ENCODE data around the gene PPP1R1B.

Gene PPP1R1B

GRCh38 chr17:39593371-39593770 is 33.4 kb upstream of the PPP1R1B start:
- no peak overlapping the region for H3K9ac ChIP-seq (ENCODE audit: low read depth in 1 of 2, low read length in 2 of 2)
- H3K4me1 ChIP-seq (ENCODE audit: control insufficient read depth in 1 of 2, insufficient read depth in 2 of 2, low read length in 2 of 2), result no peaks in the 10 kb centered on the region
- peaks cover 37 to 39% of the 10 kb centered on the region in 2 donors for H3K27me3 ChIP-seq (ENCODE audit: control insufficient read depth in 1 of 2, insufficient read depth in 2 of 2, low read length in 2 of 2)
- H3K36me3 ChIP-seq (ENCODE audit: control insufficient read depth in 1 of 2, insufficient read depth in 2 of 2, low read length in 2 of 2), result no peaks in the 10 kb centered on the region
- no peak overlapping the region for H3K4me3 ChIP-seq (ENCODE audit: low read depth in 1 of 2, low read length in 2 of 2)
- no peak overlapping the region for H3K27ac ChIP-seq (ENCODE audit: low read depth, low read length)
- no peaks in the 10 kb centered on the region for H3K9me3 ChIP-seq (ENCODE audit: control insufficient read depth in 1 of 2, low read length in 2 of 2)

- Histone ChIP-seq H3K4me1 (ENCODE audit: control insufficient read depth in 1 of 2, insufficient read depth in 2 of 2, low read length in 2 of 2) (peaks cover 0 to 7% of the 10 kb centered on the region in 2 donors), H3K4me3 (ENCODE audit: low read depth in 1 of 2, low read length in 2 of 2) (no peak overlapping the region), H3K9ac (ENCODE audit: low read depth in 1 of 2, low read length in 2 of 2) (no peak overlapping the region), H3K36me3 (ENCODE audit: control insufficient read depth in 1 of 2, insufficient read depth in 2 of 2, low read length in 2 of 2) (no peaks in the 10 kb centered on the region), H3K27ac (ENCODE audit: low read depth, low read length) (no peak overlapping the region), H3K9me3 (ENCODE audit: control insufficient read depth in 1 of 2, low read length in 2 of 2) (no peaks in the 10 kb centered on the region), H3K27me3 (ENCODE audit: control insufficient read depth in 1 of 2, insufficient read depth in 2 of 2, low read length in 2 of 2) (peaks cover 56 to 58% of the 10 kb centered on the region in 2 donors)
Measured at GRCh38 chr17:39595294-39595693, 31.5 kb upstream of the PPP1R1B start.

GRCh38 chr17:39595928-39596510 is 30.7 kb upstream of the PPP1R1B start:
- no peak overlapping the region for H3K4me3 ChIP-seq (ENCODE audit: low read depth in 1 of 2, low read length in 2 of 2)
- H3K27me3 ChIP-seq (ENCODE audit: control insufficient read depth in 1 of 2, insufficient read depth in 2 of 2, low read length in 2 of 2), result peaks cover 63 to 65% of the 10 kb centered on the region in 2 donors
- H3K9ac ChIP-seq (ENCODE audit: low read depth in 1 of 2, low read length in 2 of 2), result no peak overlapping the region
- H3K4me1 ChIP-seq (ENCODE audit: control insufficient read depth in 1 of 2, insufficient read depth in 2 of 2, low read length in 2 of 2), result peaks cover 0 to 7% of the 10 kb centered on the region in 2 donors
- no peak overlapping the region for H3K27ac ChIP-seq (ENCODE audit: low read depth, low read length)
- no peaks in the 10 kb centered on the region for H3K36me3 ChIP-seq (ENCODE audit: control insufficient read depth in 1 of 2, insufficient read depth in 2 of 2, low read length in 2 of 2)
- H3K9me3 ChIP-seq (ENCODE audit: control insufficient read depth in 1 of 2, low read length in 2 of 2), result no peaks in the 10 kb centered on the region

- Histone ChIP-seq H3K9ac (ENCODE audit: low read depth in 1 of 2, low read length in 2 of 2) (no peak overlapping the region), H3K4me3 (ENCODE audit: low read depth in 1 of 2, low read length in 2 of 2) (no peak overlapping the region), H3K36me3 (ENCODE audit: control insufficient read depth in 1 of 2, insufficient read depth in 2 of 2, low read length in 2 of 2) (no peaks in the 10 kb centered on the region), H3K9me3 (ENCODE audit: control insufficient read depth in 1 of 2, low read length in 2 of 2) (no peaks in the 10 kb centered on the region), H3K27me3 (ENCODE audit: control insufficient read depth in 1 of 2, insufficient read depth in 2 of 2, low read length in 2 of 2) (peaks cover 66 to 72% of the 10 kb centered on the region in 2 donors), H3K4me1 (ENCODE audit: control insufficient read depth in 1 of 2, insufficient read depth in 2 of 2, low read length in 2 of 2) (peaks cover 0 to 7% of the 10 kb centered on the region in 2 donors), H3K27ac (ENCODE audit: low read depth, low read length) (no peak overlapping the region)
Measured at GRCh38 chr17:39596543-39597267, 30.0 kb upstream of the PPP1R1B start.

GRCh38 chr17:39597372-39598046 is 29.2 kb upstream of the PPP1R1B start:
- Histone ChIP-seq H3K27ac (ENCODE audit: low read depth, low read length) (no peak overlapping the region), H3K9me3 (ENCODE audit: control insufficient read depth in 1 of 2, low read length in 2 of 2) (no peaks in the 10 kb centered on the region), H3K4me3 (ENCODE audit: low read depth in 1 of 2, low read length in 2 of 2) (no peak overlapping the region), H3K4me1 (ENCODE audit: control insufficient read depth in 1 of 2, insufficient read depth in 2 of 2, low read length in 2 of 2) (peaks cover 0 to 7% of the 10 kb centered on the region in 2 donors), H3K36me3 (ENCODE audit: control insufficient read depth in 1 of 2, insufficient read depth in 2 of 2, low read length in 2 of 2) (no peaks in the 10 kb centered on the region), H3K27me3 (ENCODE audit: control insufficient read depth in 1 of 2, insufficient read depth in 2 of 2, low read length in 2 of 2) (peaks cover 74 to 80% of the 10 kb centered on the region in 2 donors), H3K9ac (ENCODE audit: low read depth in 1 of 2, low read length in 2 of 2) (no peak overlapping the region)

GRCh38 chr17:39598047-39598481 is 28.7 kb upstream of the PPP1R1B start:
- H3K9me3 ChIP-seq (ENCODE audit: control insufficient read depth in 1 of 2, low read length in 2 of 2), result no peaks in the 10 kb centered on the region
- H3K27ac ChIP-seq (ENCODE audit: low read depth, low read length), result no peak overlapping the region
- H3K27me3 ChIP-seq (ENCODE audit: control insufficient read depth in 1 of 2, insufficient read depth in 2 of 2, low read length in 2 of 2), result peaks cover 80 to 86% of the 10 kb centered on the region in 2 donors
- H3K36me3 ChIP-seq (ENCODE audit: control insufficient read depth in 1 of 2, insufficient read depth in 2 of 2, low read length in 2 of 2), result no peaks in the 10 kb centered on the region
- H3K4me1 ChIP-seq (ENCODE audit: control insufficient read depth in 1 of 2, insufficient read depth in 2 of 2, low read length in 2 of 2), result peaks cover 0 to 7% of the 10 kb centered on the region in 2 donors
- H3K4me3 ChIP-seq (ENCODE audit: low read depth in 1 of 2, low read length in 2 of 2), result no peak overlapping the region
- H3K9ac ChIP-seq (ENCODE audit: low read depth in 1 of 2, low read length in 2 of 2), result no peak overlapping the region

GRCh38 chr17:39598630-39599003 is 28.1 kb upstream of the PPP1R1B start:
- peaks cover 0 to 7% of the 10 kb centered on the region in 2 donors for H3K4me1 ChIP-seq (ENCODE audit: control insufficient read depth in 1 of 2, insufficient read depth in 2 of 2, low read length in 2 of 2)
- H3K9ac ChIP-seq (ENCODE audit: low read depth in 1 of 2, low read length in 2 of 2), result no peak overlapping the region
- no peak overlapping the region for H3K4me3 ChIP-seq (ENCODE audit: low read depth in 1 of 2, low read length in 2 of 2)
- no peaks in the 10 kb centered on the region for H3K36me3 ChIP-seq (ENCODE audit: control insufficient read depth in 1 of 2, insufficient read depth in 2 of 2, low read length in 2 of 2)
- no peaks in the 10 kb centered on the region for H3K9me3 ChIP-seq (ENCODE audit: control insufficient read depth in 1 of 2, low read length in 2 of 2)
- H3K27me3 ChIP-seq (ENCODE audit: control insufficient read depth in 1 of 2, insufficient read depth in 2 of 2, low read length in 2 of 2), result peaks cover 83 to 91% of the 10 kb centered on the region in 2 donors
- H3K27ac ChIP-seq (ENCODE audit: low read depth, low read length), result no peak overlapping the region

- Histone ChIP-seq H3K4me1 (ENCODE audit: control insufficient read depth in 1 of 2, insufficient read depth in 2 of 2, low read length in 2 of 2) (peaks cover 0 to 7% of the 10 kb centered on the region in 2 donors), H3K9me3 (ENCODE audit: control insufficient read depth in 1 of 2, low read length in 2 of 2) (no peaks in the 10 kb centered on the region), H3K4me3 (ENCODE audit: low read depth in 1 of 2, low read length in 2 of 2) (no peak overlapping the region), H3K27me3 (ENCODE audit: control insufficient read depth in 1 of 2, insufficient read depth in 2 of 2, low read length in 2 of 2) (peaks cover 88 to 97% of the 10 kb centered on the region in 2 donors), H3K36me3 (ENCODE audit: control insufficient read depth in 1 of 2, insufficient read depth in 2 of 2, low read length in 2 of 2) (no peaks in the 10 kb centered on the region), H3K27ac (ENCODE audit: low read depth, low read length) (no peak overlapping the region), H3K9ac (ENCODE audit: low read depth in 1 of 2, low read length in 2 of 2) (no peak overlapping the region)
Measured at GRCh38 chr17:39599004-39599664, 27.6 kb upstream of the PPP1R1B start.

- H3K4me3 ChIP-seq (ENCODE audit: low read depth in 1 of 2, low read length in 2 of 2), result no peak overlapping the region
Measured at GRCh38 chr17:39599665-39600231, 27.0 kb upstream of the PPP1R1B start.

More at GRCh38 chr17:39599665-39600231, 27.0 kb upstream of the PPP1R1B start:
- H3K9me3 ChIP-seq (ENCODE audit: control insufficient read depth in 1 of 2, low read length in 2 of 2), result no peaks in the 10 kb centered on the region
- no peaks in the 10 kb centered on the region for H3K36me3 ChIP-seq (ENCODE audit: control insufficient read depth in 1 of 2, insufficient read depth in 2 of 2, low read length in 2 of 2)
- peaks cover 90 to 98% of the 10 kb centered on the region in 2 donors for H3K27me3 ChIP-seq (ENCODE audit: control insufficient read depth in 1 of 2, insufficient read depth in 2 of 2, low read length in 2 of 2)
- peaks cover 0 to 7% of the 10 kb centered on the region in 2 donors for H3K4me1 ChIP-seq (ENCODE audit: control insufficient read depth in 1 of 2, insufficient read depth in 2 of 2, low read length in 2 of 2)
- no peak overlapping the region for H3K9ac ChIP-seq (ENCODE audit: low read depth in 1 of 2, low read length in 2 of 2)
- no peak overlapping the region for H3K27ac ChIP-seq (ENCODE audit: low read depth, low read length)

Measured in duodenal mucosa (tissue), 2 donors.